GM12891 (cell line): Measurements from ENCODE around the gene CACNA2D2.

Experiments used
- DNase-seq: peaks from one replicate; pipeline ENCODE4 v3.0.0; 2011; ENCODE audit warnings: low spot score; ENCODE audit not compliant: insufficient read length
- FAIRE-seq: peaks from 2 replicates; lab custom pipeline; 2011; peaks lifted over from hg19 to GRCh38; lab: Jason Lieb, UNC
- PAX5 ChIP-seq: IDR thresholded peaks from 2 replicates; pipeline ENCODE4 v1.6.1; 2011; ENCODE audit warnings: low read length, moderate library complexity, mild to moderate bottlenecking; ENCODE audit not compliant: insufficient read depth, severe bottlenecking
- POLR2A ChIP-seq: IDR thresholded peaks from 2 replicates; pipeline ENCODE4 v1.6.1; 2011; ENCODE audit warnings: low read depth, low read length, control low read depth
- POLR2AphosphoS5 ChIP-seq: IDR thresholded peaks from 2 replicates; pipeline ENCODE4 v1.6.1; 2011; ENCODE audit warnings: low read depth, low read length, control low read depth
- POU2F2 ChIP-seq: IDR thresholded peaks from 2 replicates; pipeline ENCODE4 v1.6.1; 2011; ENCODE audit warnings: low read depth, mild to moderate bottlenecking, control low read depth, low read length, moderate library complexity
- SPI1 ChIP-seq: IDR thresholded peaks from 2 replicates; pipeline ENCODE4 v1.6.1; 2011; ENCODE audit warnings: low read depth, low read length, control low read depth
- TAF1 ChIP-seq: IDR thresholded peaks from 2 replicates; pipeline ENCODE4 v1.6.1; 2011; ENCODE audit warnings: low read depth, low read length, control low read depth

CACNA2D2 gene

GRCh38 chr3:50390508-50391224 is 112.8 kb downstream of the CACNA2D2 start:
- TF ChIP-seq SPI1 (no peak), TAF1 (no peak), PAX5 (no peak)
- DNase-seq (no peak), FAIRE-seq (no peak)

DNA sequence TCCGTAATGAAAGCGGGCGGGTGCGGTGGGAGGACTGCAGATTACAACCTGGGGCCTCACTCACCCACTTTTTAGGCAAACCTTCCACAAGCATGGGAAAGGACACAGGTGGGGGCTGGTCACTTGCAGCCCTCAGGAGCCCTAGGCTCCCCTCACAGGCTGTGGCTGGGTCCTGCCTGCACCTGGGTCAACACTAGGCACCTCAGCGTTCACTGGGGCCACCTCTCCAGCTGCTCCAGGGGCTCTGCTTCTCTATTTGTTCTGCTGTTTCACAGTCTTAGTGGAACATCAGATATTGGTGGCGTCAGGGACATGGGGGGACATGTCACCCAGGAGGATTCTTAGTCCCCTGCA is 114.0 kb downstream of the CACNA2D2 start:
- no peak for TF ChIP-seq SPI1
- TF ChIP-seq POLR2AphosphoS5: no peak
- no peak for TF ChIP-seq PAX5
- no peak for FAIRE-seq

DNA sequence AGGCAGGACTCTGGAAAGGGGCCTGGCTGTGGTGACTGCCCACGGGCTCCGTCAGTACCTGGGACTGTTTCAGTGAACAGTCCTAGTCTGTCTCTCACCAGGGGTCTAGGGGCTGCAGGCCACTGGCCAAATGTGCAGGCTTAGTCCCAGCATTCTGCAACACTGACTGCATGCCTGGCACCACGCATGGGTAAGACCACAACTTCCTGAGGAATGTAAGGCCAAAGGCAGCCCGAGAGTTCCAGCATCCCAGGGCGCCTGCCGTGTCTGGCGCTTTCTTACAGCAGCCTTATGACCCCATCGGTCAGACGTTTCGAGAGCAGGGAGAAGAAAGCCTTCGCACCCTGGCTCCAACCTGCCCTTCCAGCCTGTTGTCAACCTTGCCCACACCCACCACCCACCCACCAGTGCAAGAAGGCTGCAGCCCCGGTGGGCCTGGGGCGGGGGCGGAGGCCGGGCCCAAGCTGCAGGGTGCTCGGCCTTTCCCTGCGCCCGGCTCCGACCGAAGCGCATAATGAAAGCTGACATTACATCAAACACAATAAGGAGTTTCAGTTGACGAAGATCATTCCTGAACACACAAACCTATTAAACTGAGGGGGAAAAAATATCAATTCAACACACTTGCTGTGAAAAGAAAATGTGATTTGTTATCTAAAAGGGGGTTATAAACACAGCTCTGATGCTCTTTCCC is 114.6 kb downstream of the CACNA2D2 start:
- no peak for DNase-seq
- TF ChIP-seq TAF1 (no peak), POLR2AphosphoS5 (no peak)
- no peak for FAIRE-seq

More for the DNA sequence above, 114.0 kb downstream of the CACNA2D2 start:
- DNase-seq: no peak

DNA sequence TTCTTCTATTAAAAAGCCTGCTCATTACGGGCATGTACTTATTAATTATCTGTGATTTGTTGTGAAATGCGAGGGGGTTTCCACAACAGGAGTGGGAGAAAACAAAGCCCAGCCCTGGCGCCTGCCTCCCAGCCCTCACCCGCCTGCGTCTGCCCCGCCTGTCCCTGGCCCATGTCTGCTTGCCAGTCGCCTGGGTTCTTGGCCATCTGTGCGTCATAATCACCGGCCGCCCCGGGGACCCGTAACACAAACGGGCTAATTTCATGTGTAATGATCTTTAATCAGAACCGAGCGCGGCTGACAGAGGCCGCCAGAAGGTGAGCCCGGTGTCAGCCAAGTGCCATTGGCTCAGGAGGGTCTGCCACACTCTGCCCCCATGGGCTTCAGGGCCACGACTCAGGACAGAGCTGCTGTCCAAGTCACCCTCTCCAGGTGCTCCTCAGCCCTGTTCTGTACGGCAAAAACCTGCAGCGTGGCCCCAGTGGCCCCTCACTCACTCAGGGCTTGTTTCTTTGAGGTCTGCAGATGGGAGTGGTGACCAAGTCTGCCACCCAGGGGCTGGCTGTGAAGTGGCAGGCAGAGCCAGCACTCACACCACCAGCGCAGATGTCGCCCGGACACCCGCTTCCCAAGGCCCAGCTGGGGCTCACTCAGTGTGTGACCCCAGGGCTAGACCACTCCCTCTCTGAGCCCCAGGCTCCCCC is 115.3 kb downstream of the CACNA2D2 start:
- DNase-seq (peak; percentile 54), FAIRE-seq (no peak)
- TF ChIP-seq POU2F2 (no peak), SPI1 (no peak), POLR2AphosphoS5 (no peak), TAF1 (no peak), PAX5 (no peak), POLR2A (no peak)

- FAIRE-seq (no peak), DNase-seq (no peak)
- TF ChIP-seq SPI1 (no peak), TAF1 (no peak), POLR2A (no peak), POLR2AphosphoS5 (no peak), PAX5 (no peak), POU2F2 (no peak)
Observed at GRCh38 chr3:50385754-50386153, 117.7 kb downstream of the CACNA2D2 start.

DNA sequence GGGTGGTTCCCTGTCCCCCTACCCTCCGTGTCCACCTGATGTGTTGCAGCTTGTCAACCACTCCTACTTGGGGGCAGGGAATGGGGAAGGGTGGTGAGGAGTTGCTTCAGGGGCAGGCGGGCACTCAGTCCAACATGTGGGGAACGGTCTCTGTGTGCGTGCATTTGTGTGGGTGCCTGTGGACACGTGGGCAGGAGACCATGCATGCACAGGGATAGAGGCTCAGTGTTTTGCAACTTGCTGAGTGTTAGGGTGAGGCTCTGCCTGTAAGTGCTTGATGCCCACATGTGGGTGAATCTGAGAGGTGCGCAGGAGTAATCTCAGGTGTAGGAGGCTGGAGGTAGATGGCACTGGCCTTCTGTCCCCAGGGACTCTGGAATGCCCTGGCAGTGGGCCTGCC is 119.7 kb downstream of the CACNA2D2 start:
- no peak for DNase-seq
- no peak for FAIRE-seq

GRCh38 chr3:50382722-50383121 is 120.7 kb downstream of the CACNA2D2 start:
- FAIRE-seq (no peak), DNase-seq (no peak)
- TF ChIP-seq POU2F2: no peak
- no peak for TF ChIP-seq SPI1
- no peak for TF ChIP-seq TAF1
- TF ChIP-seq POLR2A: no peak
- no peak for TF ChIP-seq PAX5
- TF ChIP-seq POLR2AphosphoS5: no peak

More for the DNA sequence above, 119.7 kb downstream of the CACNA2D2 start:
- TF ChIP-seq PAX5 (no peak), POU2F2 (no peak), TAF1 (no peak), POLR2A (no peak), POLR2AphosphoS5 (no peak), SPI1 (no peak)

GRCh38 chr3:50381383-50381782 is 122.1 kb downstream of the CACNA2D2 start:
- no peak for FAIRE-seq
- TF ChIP-seq POLR2AphosphoS5 (no peak), PAX5 (no peak), POLR2A (no peak), TAF1 (no peak), POU2F2 (no peak), SPI1 (no peak)

GRCh38 chr3:50380405-50381085 is 122.9 kb downstream of the CACNA2D2 start:
- TF ChIP-seq POLR2A (no peak), POLR2AphosphoS5 (no peak), POU2F2 (no peak), TAF1 (no peak), SPI1 (no peak), PAX5 (no peak)
- DNase-seq: no peak
- no peak for FAIRE-seq

More at GRCh38 chr3:50381383-50381782, 122.1 kb downstream of the CACNA2D2 start:
- DNase-seq: no peak
